ENCODE data around the gene FSIP1. TPM values are rescaled to one million over a fixed set of nuclear protein-coding genes. Genes with fewer than 3 reads are reported as not detected.

Gene FSIP1
- polyA plus RNA-seq, 3 donors = 0.10 to 0.48 (median 0.21) TPM

DNA sequence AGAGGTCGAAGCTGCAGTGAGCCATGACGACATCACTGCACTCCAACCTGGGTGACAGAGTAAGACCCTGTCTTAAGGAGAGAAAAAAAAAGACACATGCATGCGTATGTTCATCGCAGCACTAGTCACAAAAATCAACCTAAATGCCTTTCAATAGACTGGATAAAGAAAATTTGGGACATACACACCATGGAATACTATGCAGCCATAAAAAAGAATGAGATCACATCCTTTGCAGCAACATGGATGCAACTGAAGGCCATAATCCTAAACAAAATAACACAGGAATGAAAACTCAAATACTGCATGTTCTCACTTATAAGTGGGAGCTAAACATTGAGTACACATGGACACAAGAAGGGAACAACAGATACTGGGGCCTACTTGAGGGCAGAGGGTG lies 53.1 kb downstream of the FSIP1 start:
- no peak overlapping the region for H3K4me3 ChIP-seq (replicated peaks in 1 of 3; ENCODE audit: low read depth in 2 of 3, low read length in 3 of 3)
- H2AFZ ChIP-seq (ENCODE audit: insufficient read depth, low read depth, low read length, poor library complexity, severe bottlenecking) = no peak overlapping the region
- no peak overlapping the region for H3K9ac ChIP-seq (ENCODE audit: insufficient read depth, low read length, poor library complexity, severe bottlenecking)
- no peaks in the 10 kb centered on the region for H3K4me1 ChIP-seq (ENCODE audit: control insufficient read depth in 1 of 2, insufficient read depth in 2 of 2, low read length in 2 of 2)
- H4K20me1 ChIP-seq (ENCODE audit: insufficient read depth, low read length) = no peaks in the 10 kb centered on the region
- WGBS (ENCODE audit: insufficient coverage) = no CpG with 5 or more reads among the region's 4 CpGs
- no peaks in the 10 kb centered on the region for H3K79me2 ChIP-seq (ENCODE audit: insufficient read depth, low read length)
- H3K27ac Mint-ChIP-seq = no peak overlapping the region
- peaks cover 0 to 2% (median 0%) of the 10 kb centered on the region in 7 donors for H3K9me3 Mint-ChIP-seq
- TF ChIP-seq, protein P1, sequence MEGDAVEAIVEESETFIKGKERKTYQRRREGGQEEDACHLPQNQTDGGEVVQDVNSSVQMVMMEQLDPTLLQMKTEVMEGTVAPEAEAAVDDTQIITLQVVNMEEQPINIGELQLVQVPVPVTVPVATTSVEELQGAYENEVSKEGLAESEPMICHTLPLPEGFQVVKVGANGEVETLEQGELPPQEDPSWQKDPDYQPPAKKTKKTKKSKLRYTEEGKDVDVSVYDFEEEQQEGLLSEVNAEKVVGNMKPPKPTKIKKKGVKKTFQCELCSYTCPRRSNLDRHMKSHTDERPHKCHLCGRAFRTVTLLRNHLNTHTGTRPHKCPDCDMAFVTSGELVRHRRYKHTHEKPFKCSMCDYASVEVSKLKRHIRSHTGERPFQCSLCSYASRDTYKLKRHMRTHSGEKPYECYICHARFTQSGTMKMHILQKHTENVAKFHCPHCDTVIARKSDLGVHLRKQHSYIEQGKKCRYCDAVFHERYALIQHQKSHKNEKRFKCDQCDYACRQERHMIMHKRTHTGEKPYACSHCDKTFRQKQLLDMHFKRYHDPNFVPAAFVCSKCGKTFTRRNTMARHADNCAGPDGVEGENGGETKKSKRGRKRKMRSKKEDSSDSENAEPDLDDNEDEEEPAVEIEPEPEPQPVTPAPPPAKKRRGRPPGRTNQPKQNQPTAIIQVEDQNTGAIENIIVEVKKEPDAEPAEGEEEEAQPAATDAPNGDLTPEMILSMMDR (IDR thresholded peaks at IDR 0.05) = no peak
- no peaks in the 10 kb centered on the region for H3K27me3 Mint-ChIP-seq (ENCODE audit: low read depth in 3 of 3)
- no peak overlapping the region for H3K27ac ChIP-seq (ENCODE audit: low read depth in 1 of 2, low read length in 2 of 2)
- H3K9me3 ChIP-seq (replicated peaks in 1 of 2; ENCODE audit: control insufficient read depth in 1 of 2, insufficient read depth in 1 of 2, low read length in 2 of 2) = no peaks in the 10 kb centered on the region
- no peaks in the 10 kb centered on the region for H3K36me3 ChIP-seq (replicated peaks in 1 of 2; ENCODE audit: control insufficient read depth in 1 of 2, insufficient read depth in 2 of 2, low read length in 2 of 2)
- DNase-seq = no peak
- H3K27me3 ChIP-seq (ENCODE audit: control insufficient read depth in 2 of 2, insufficient read depth in 2 of 2, low read length in 2 of 2) = no peaks in the 10 kb centered on the region
- no peaks in the 10 kb centered on the region for H3K4me1 Mint-ChIP-seq
- no peak overlapping the region for H3K4me2 ChIP-seq (replicated peaks; ENCODE audit: extremely low read depth, low read length, poor library complexity, severe bottlenecking)
- H3K4me3 Mint-ChIP-seq = no peak overlapping the region
- intact Hi-C loops (cut with micrococcal nuclease) = no loop called here
- no peaks in the 10 kb centered on the region for H3K36me3 Mint-ChIP-seq

- Histone ChIP-seq H3K36me3 (replicated peaks in 1 of 2; ENCODE audit: control insufficient read depth in 1 of 2, insufficient read depth in 2 of 2, low read length in 2 of 2) (no peaks in the 10 kb centered on the region), H4K20me1 (ENCODE audit: insufficient read depth, low read length) (no peaks in the 10 kb centered on the region), H3K9ac (ENCODE audit: insufficient read depth, low read length, poor library complexity, severe bottlenecking) (no peak overlapping the region), H3K79me2 (ENCODE audit: insufficient read depth, low read length) (no peaks in the 10 kb centered on the region), H3K27ac (ENCODE audit: low read depth in 1 of 2, low read length in 2 of 2) (no peak overlapping the region), H3K4me2 (replicated peaks; ENCODE audit: extremely low read depth, low read length, poor library complexity, severe bottlenecking) (no peak overlapping the region), H3K27me3 (ENCODE audit: control insufficient read depth in 2 of 2, insufficient read depth in 2 of 2, low read length in 2 of 2) (no peaks in the 10 kb centered on the region), H2AFZ (ENCODE audit: insufficient read depth, low read depth, low read length, poor library complexity, severe bottlenecking) (no peak overlapping the region), H3K9me3 (replicated peaks in 1 of 2; ENCODE audit: control insufficient read depth in 1 of 2, insufficient read depth in 1 of 2, low read length in 2 of 2) (no peaks in the 10 kb centered on the region), H3K4me1 (ENCODE audit: control insufficient read depth in 1 of 2, insufficient read depth in 2 of 2, low read length in 2 of 2) (no peaks in the 10 kb centered on the region), H3K4me3 (replicated peaks in 1 of 3; ENCODE audit: low read depth in 2 of 3, low read length in 3 of 3) (no peak overlapping the region)
- no CpG with 5 or more reads among the region's 2 CpGs for WGBS (ENCODE audit: insufficient coverage)
- intact Hi-C loops (cut with micrococcal nuclease) = no loop called here
- DNase-seq = no peak
- H3K27me3 Mint-ChIP-seq (ENCODE audit: low read depth in 3 of 3) = no peaks in the 10 kb centered on the region
- H3K4me3 Mint-ChIP-seq = no peak overlapping the region
- no peaks in the 10 kb centered on the region for H3K36me3 Mint-ChIP-seq
- TF ChIP-seq, protein P1 (IDR thresholded peaks at IDR 0.05) = no peak
- no peak overlapping the region for H3K27ac Mint-ChIP-seq
- H3K4me1 Mint-ChIP-seq = no peaks in the 10 kb centered on the region
- H3K9me3 Mint-ChIP-seq = peaks cover 0 to 2% (median 0%) of the 10 kb centered on the region in 7 donors
Measured at GRCh38 chr15:39728845-39729244, 53.8 kb downstream of the FSIP1 start.

Measured in CD14-positive monocyte (primary cell).